ENCODE data around the gene MYZAP.

GRCh38 chr15:57675481-57676181 lies 83.9 kb downstream of the MYZAP start:
- TF ChIP-seq ZNF384 (IDR thresholded peaks at IDR 0.05; ENCODE audit: low read depth, low read length) (no peak), CGGBP1 (CRISPR knock-in tag; IDR thresholded peaks at IDR 0.05) (no peak), CEBPG (CRISPR knock-in tag; IDR thresholded peaks at IDR 0.05) (no peak), CEBPG (tag; conservative IDR thresholded peaks at IDR 0.05 in 1 of 2, IDR thresholded peaks at IDR 0.05 in 1 of 2) (no peak), FOS (IDR thresholded peaks at IDR 0.05; ENCODE audit: extremely low read depth, insufficient read length) (no peak), ZBTB34 (CRISPR knock-in tag; IDR thresholded peaks at IDR 0.05) (no peak), ZBTB1 (CRISPR knock-in tag; IDR thresholded peaks at IDR 0.05; ENCODE audit: borderline replicate concordance, low read depth) (no peak), HDAC8 (tag; IDR thresholded peaks at IDR 0.05) (no peak), ETS1 (conservative IDR thresholded peaks at IDR 0.05; ENCODE audit: control insufficient read depth, low read depth, low read length) (no peak), SMARCC2 (IDR thresholded peaks at IDR 0.05; ENCODE audit: low read depth) (no peak), MYC (IDR thresholded peaks at IDR 0.05; ENCODE audit: low read depth, low read length) (no peak), MYC (CRISPR knock-in tag; IDR thresholded peaks at IDR 0.05; ENCODE audit: borderline replicate concordance, low read depth) (no peak), SMAD3 (CRISPR knock-in tag; conservative IDR thresholded peaks at IDR 0.05) (no peak)
